HG03045 (cell line): ENCODE results near the gene TEX9.
"Not testable (repeated sequence)": the region's sequence is repeated elsewhere in the genome, so short reads cannot be mapped to it uniquely, and the experiment has no call there.

Experiments
- ATAC-seq: cut with Tn5 transposase; IDR thresholded peaks from one replicate; pipeline ENCODE4 v1.9.1; 2021; ENCODE audit warnings: mild to moderate bottlenecking, moderate library complexity; ENCODE audit not compliant: unreplicated experiment

Gene TEX9

DNA sequence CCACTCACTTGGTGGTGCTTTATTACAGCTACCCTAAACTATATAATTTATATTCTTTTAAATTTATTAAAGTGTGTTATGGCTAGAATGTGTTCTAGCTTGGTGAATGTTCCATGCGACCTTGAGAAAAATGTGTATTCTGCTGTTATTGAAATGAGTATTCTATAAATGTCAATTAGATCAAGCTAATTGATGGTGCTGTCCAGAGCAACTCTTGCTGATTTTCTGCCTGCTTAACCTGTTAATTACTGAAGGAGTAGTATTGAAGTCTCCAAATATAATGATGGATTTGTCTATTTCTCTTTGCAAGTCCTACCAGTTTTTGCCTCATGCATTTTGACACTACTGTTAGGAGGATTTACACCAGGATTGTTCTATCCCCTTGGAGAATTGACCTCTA is 3.2 kb upstream of the TEX9 start:
- ATAC-seq, result no peak

DNA sequence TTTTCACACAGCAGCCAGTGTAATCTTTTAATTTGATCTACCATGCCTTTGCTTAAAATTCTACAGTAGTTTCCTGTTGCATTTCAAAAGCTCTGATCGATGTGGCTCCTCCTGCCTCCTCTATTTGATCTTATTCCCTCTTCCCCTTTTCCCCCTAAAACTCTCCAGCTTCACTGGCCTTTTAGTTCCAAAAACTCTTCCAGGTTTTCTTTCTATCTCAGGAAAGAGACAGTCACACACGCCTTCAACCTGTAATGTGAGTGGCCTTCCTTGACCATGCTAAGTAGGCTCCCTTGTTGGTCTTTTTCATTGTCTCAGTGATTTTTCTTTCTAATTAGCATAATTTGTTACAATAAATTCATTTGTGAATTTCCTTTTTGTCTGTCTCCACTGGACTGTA is 985 bp downstream of the TEX9 start:
- no peak for ATAC-seq

DNA sequence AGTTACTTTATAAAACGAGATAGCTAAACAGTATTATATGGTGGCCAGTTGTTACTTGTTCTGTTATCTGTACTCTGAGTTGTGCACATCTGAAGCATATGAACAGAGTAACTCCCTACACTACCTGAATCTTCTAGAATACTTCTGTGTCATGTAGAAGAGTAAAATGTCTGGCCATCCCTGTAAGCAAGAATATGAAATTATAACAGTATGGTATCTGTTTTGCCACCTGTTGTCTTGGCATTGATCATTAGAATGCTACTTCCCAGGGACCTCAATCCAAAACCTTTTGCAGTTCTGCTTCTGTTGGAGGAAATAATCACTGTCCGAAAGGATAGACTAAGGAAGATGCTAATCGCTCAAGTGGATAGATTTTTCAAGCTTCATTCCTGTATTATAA is 1.9 kb downstream of the TEX9 start:
- no peak for ATAC-seq

DNA sequence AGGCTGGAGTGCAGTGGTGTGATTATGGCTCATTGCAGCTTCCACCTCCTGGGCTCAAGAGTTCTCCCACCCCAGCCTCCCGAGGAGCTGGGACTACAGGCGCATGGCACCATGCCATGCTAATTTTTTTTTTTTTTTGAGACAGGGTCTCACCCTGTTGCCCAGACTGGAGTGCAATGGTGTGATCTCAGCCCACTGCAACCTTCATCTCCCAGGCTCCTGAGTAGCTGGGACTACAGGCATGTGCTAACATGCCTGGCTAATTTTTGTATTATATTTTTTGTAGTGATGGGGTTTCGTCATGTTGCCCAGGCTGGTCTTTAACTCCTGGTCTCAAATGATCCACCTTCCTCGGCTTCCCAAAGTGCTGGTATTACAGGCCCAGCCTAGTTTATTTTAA is 4.0 kb downstream of the TEX9 start:
- no peak for ATAC-seq

DNA sequence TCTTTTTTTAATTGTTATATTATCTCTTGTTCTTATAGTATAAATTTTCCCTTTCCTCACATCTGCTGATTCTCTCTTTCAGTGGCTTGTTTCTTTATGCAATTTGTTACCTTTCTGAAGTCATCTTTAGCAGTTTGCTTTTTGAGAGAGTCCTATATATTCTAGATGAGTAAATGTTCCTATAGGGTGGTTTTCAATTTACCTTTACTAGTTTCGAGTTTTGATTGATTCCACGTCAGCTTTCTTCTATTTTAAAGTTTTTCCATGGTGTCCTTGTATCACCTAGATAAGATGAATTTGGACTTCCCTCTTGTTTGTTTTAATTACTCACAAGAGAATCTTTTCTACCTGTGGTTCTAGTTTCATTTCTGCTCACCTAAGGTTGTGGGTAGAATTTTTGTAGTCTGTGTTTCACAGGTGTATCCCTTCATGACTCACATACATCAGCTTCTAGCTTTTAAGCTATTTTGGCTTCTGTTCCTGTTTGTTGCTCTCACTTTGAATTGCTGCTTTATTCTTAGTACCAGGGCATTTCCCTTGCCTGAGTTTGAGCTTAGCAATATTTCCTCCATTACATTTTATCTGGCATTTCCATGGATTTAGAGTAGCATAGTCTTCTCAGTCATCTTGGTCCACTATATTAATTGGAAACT is 6.4 kb downstream of the TEX9 start:
- peak; percentile 71 for ATAC-seq

DNA sequence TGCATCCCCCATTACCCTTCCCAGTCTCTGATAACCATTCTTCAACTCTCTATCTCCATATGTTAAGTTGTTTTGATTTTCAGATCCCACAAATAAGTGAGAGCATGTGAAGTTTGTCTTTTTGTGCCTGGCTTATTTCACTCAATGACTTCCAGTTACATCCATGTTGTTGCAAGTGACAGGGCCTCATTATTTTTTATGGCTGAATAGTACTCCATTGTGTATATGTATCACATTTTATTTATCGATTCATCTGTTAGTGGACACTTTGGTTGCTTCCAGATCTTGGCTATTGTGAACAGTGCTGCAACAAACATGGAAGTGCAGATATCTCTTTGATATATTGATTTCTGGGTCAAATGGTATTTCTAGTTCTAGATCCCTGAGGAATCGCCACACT is 9.5 kb downstream of the TEX9 start:
- not testable (repeated sequence) for ATAC-seq

DNA sequence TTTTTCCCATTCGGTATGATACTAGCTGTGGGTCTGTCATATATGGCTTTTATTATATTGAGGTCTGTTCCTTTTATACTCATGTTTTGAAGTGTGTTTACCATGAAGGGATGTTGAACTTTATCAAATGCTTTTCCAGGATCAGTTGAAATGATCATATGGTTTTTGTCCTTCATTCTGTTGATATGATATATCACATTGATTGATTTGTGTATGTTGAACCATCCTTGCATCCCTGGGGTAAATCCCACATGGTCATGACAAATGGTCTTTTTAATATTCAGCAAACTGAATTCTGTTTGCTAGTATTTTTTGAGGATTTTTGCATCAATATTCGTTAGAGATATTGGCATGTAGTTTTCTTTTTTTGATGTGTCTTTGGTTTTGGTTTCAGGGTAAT is 12.6 kb downstream of the TEX9 start:
- ATAC-seq, result not testable (repeated sequence)

DNA sequence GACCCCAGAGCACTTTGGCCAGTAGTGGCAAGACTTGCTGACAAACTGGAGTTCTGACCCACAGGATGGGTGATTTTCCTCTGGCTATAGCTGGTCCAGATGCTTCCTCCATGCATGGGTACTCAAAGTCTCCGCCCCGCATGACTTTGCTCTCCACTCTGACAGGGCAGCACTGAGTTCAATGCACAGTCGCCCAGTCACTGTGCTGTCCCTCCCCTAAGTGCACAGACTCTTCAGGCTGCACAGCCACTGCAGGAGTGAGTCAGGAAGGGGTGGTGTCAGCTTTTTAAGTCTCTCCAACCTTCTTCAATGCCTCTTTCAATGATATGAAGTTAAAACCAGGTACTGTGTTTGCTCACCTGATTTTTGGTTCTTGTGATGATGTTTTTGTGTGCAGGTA is 17.8 kb downstream of the TEX9 start:
- no peak for ATAC-seq

DNA sequence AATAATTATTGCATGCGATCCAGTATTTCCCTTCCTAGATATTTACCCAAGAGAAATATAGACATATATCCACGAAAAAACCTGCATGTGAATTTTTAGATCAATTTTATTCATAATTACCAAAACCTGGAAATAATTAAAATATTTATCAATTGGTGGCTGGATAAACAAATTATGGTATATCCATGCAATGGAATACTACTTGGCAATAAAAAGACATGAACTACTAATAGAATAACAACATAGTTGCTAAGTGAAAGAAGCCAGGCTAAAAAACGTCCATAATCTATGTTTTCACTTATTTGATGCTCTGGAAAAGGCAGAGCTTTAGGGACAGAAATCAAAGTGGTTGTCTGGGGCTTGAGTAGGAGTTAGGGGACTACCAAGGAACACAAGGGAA is 20.7 kb downstream of the TEX9 start:
- ATAC-seq, result no peak

DNA sequence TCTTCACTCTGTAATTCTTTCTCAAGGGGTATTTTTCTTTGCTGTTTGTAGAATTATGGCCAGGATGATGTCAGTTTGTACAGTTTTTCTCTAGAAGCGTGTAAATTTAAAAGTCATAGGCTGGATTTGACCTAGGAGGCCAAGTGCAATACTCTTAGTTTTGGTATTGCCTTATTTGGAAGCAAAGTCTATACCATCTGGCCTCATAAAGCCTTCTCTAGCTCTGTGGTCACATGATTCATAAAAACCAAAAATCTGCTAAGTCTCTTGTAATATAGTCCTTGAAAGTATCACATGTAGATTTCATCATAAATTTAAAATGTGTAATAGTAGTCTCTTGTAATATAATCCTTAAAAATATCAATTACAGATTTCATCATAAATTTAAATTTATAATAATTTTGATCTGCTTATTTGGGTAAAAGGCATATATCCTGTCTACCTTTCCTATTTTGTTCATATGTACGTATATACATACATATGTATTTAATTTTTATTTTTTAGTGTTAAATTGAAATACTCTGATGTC is 25.6 kb downstream of the TEX9 start:
- no peak for ATAC-seq

DNA sequence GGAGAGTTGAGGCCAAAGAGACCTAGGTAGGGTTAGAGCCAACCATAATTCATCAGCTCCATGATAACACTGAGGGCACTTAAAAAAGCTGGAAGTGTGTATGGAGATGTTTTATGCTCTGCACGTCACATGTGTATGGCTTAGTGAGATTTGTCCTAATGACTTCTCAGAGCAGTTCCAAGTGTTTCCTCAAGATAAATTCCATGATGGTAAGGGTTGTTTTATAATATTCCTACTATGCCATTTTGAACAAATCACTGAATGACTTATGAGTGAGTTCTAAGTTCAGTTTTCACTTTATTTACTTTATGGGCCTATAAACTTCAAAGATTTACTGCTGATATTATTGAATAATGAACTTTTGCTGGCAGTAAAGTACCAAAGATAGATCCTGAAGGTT is 28.1 kb downstream of the TEX9 start:
- ATAC-seq, result no peak

DNA sequence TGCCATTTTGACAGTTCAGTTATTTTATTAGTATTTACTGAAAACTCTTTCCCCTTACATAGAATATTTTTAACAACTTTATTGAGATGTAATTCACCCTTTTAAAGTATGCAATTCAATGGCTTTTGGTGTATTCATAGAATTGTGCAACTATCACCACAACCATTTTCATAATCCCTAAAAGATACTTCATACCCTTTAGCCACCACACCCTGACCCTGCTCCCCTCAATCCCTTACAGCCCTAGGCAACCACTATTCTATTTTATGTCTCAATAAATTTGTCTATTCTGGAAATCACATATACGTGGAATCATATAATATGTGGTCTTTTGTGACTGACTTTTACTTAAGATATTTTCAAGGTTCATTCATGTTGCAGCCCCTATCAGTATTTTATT is 29.7 kb downstream of the TEX9 start:
- no peak for ATAC-seq

DNA sequence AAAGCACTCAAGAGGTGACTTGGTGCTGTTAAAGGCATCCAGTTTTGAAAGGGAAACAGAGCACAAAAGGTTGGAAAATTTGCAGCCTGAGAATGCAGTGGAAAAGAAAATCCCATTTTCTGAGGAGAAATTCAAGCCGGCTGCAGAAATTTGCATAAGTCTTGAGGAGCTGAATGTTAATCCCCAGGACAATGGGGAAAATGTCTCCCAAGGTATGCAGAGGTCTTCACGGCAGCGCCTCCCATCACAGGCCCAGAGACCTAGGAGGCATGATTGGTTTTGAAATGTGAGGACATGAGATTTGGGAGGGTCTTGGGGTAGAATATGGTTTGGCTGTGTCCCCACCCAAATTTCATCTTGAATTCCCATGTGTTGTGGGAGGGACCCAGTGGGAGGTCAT is 32.1 kb downstream of the TEX9 start:
- ATAC-seq, result not testable (repeated sequence)

DNA sequence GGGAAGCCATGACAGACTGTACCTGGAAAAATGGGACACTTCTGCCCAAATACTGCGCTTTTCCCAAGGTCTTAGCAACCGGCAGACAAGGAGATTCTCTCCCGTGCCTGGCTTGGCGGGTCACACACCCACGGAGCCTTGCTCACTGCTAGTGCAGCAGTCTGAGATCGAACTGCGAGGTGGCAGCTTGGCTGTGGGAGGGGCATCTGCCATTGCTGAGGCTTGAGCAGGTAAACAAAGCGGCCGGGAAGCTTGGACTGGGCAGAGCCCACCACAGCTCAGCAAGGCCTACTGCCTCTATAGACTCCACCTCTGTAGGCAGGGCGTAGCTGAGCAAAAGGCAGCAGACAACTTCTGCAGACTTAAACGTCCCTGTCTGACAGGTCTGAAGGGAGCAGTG is 34.0 kb downstream of the TEX9 start:
- not testable (repeated sequence) for ATAC-seq

DNA sequence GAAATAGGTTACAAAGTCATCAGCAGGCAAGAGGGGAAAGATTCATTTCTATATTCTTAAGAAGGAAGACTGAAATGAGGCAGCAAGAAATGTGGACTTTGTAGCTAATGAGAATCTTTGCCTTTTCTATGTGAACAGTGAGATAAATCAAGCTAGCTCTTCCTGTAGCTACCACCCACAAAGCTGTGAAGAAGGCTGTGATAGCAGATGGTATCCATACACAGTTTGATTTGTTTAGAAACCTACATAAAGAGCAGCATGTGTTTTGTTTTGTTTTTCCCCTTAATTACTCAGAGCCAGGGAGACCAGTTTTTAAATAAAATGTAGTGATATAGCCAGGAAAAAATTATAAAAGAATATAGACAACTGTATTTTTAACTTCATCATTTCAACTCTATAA is 45.5 kb downstream of the TEX9 start:
- no peak for ATAC-seq

DNA sequence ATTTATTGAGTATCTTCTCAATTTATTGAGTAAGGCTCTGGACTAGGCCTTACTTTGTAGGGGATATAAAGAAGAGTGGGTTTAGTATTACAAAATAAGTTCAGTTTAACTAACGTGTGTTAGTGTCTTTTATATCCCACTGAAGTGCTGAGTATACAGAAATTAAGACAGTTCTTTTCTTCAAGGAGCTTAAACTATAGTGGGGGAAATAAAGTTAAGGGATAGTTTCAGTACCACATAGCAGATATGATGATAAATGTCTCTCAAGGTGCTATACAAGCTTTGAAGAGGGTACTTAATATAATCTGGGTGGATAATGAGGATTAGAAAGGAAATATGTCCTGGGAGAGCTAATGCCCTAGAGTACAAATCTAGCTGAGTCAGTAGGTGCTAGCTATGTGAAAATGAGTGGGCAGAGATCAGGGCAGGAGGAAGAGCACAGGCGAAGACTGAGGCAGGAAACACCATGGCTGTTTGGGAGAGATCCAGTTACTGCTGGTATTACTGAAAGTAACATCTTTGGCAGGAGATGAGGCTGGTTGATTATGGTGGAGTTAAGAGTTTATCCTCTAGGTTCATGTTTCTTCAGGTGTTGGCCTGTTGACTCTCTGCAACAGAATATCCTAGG is 46.0 kb downstream of the TEX9 start:
- ATAC-seq, result no peak

DNA sequence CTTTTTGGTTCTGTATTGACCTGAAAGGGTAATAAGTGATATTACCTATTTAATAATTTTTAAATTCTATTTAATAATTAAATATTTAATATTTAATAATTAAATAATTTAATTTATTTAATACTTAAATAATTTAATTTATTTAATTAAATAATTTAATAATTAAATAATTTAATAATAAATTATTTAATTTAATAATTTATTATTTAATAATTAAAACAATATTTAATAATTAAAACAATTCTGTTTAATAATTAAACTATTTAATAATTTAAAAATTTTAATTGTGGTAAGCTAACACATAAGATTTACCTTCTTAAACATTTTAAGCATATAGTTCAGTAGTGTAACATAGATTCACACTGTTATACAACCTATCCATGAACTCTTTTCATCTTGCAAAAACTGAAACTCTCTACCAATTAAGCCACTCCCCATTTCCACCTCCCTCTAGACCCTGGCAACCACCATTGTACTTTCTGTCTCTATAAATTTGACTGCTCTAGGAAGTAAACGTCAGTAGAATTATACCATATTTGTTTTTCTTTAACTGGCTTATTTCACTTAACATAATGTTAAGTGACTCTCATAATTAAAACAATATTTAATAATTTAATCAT is 48.0 kb downstream of the TEX9 start:
- ATAC-seq, result not testable (repeated sequence)

DNA sequence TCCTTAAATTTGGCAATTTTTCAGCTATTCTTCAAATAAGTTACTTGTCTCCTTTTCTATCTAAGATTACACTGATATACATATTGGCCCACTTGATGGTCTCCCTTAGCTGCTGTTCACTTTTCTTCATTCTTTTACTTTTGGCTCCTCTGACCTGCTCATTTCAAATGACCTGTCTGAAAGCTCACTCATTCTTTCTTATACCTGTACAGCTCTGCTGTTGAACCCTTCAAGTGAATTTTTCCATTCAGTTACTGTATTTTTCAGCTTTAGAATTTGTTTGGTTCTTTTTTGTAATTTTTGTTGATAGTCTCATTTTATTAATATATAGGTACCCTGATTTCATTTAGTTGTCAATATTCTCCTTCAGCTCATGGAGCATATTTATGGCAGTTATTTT is 60.0 kb downstream of the TEX9 start:
- no peak for ATAC-seq

DNA sequence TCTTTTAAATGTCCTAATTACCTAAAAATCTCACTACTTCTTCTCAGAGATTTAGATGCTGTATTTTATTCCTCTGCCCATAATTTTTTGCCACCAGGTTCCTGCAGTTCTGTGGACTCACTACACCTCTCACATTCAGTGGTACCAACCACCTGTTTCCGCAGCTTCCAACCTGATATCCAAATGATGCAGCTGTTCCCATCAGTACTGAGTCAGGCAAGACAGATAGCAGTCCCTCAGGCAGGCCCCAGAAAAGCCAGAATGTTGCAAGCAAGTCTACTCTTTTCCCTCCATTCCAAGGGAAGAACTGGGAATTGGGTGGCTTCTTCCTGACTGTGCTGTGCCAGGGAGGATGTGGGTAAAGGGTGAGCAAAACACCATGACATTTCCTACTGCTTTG is 60.8 kb downstream of the TEX9 start:
- ATAC-seq, result no peak

DNA sequence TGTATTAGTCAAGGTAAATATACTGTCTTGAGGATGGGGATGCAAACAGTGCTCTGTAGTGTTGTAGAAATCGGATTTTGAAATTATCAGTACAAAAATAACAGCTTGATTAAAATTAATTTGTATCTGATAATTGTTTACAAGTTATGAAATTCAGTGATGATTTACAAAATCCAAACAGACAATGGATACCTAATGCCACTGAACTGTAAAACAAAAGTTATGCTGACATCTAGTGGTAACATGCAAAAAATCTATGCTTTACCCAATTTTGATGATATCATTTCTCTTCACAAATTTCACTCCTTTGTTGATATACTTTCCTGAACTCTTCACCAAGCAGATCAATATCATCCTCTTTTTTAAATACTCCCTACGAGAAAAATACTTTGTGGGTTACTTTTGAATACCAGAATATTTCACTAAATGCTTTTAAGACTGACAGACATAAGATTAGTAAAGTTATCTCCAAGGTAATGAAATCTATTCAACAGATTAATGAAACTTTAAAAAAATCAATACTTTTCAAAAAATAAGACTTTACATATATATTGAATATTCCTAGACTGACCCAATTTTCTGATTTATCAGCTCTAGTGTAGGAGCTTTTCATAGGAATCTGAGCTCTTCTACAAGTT is 63.7 kb downstream of the TEX9 start:
- no peak for ATAC-seq

DNA sequence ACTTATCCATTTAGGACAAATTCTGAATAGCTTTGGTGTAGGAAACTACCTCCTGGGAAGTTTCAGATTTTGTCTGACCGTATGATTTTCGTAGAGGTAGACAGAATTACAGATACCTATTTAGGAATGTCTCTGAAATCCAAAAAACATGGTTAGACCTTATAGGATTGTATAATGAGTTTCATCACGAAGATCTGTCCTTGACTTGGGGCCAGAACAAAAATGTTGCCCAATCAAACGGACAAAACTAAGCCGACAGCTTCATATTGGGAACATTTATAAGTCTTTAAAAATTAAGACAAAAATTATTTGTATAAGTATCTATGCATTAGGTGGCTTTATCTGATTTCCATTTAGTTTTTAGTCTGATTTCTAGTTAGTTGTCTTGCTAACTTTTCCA is 67.1 kb downstream of the TEX9 start:
- ATAC-seq, result no peak

DNA sequence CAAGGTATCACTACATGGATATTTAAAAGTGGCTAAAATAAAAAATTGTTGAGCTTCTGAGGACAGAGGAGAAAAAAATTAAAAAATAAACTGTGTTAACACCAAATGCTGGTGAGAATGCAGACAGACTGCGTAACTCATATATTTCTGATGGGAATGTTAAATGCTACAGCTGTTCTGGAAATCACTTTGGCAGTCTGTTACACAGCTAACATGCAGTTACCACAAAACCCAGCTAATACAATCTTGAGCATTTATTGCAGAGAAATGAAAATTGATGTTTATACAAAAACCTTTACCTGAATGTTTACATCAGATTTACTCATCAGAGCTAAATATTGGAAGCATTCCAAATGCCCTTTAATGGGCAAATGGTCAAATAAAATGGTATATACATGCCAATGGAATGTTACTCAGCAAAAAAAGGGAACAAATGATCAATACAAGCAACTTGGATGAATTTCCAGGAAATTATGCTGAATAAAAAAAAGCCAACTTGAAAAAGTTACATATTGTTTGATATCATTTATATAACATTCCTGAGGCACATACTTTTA is 75.1 kb downstream of the TEX9 start:
- ATAC-seq, result no peak
